ENCODE results near the gene ABHD1.
"Not testable (repeated sequence)": the region's sequence is repeated elsewhere in the genome, so short reads cannot be mapped to it uniquely, and the experiment has no call there.

The ABHD1 gene

GRCh38 chr2:27111392-27112078 lies 12.1 kb upstream of the ABHD1 start:
- DNase-seq = not testable (repeated sequence)

GRCh38 chr2:27115519-27115918 lies 8.1 kb upstream of the ABHD1 start:
- DNase-seq = no peak

- DNase-seq = no peak
Measured at GRCh38 chr2:27117995-27118524, 5.6 kb upstream of the ABHD1 start.

GRCh38 chr2:27118525-27119329 lies 4.9 kb upstream of the ABHD1 start, which contains the start of gene CGREF1:
Gene CGREF1, minus strand, starts transcription at chr2:27119128. Its CDS starts 14,762 bp downstream, at chr2:27104366.
- DNase-seq = peak; percentile 36

- DNase-seq = not testable (repeated sequence)
Measured at GRCh38 chr2:27119330-27119670, 4.3 kb upstream of the ABHD1 start.

GRCh38 chr2:27121906-27122305 lies 1.7 kb upstream of the ABHD1 start:
- no peak for DNase-seq

GRCh38 chr2:27122791-27123190 lies 824 bp upstream of the ABHD1 start:
- DNase-seq = no peak

- no peak for DNase-seq
Measured at GRCh38 chr2:27125104-27125503, 1.5 kb downstream of the ABHD1 start.

- no peak for DNase-seq
Measured at GRCh38 chr2:27126252-27126710, 2.7 kb downstream of the ABHD1 start.

GRCh38 chr2:27127883-27128667 lies 4.5 kb downstream of the ABHD1 start:
- DNase-seq = no peak

- DNase-seq = no peak
Measured at GRCh38 chr2:27128668-27129571, 5.3 kb downstream of the ABHD1 start.

GRCh38 chr2:27130396-27130795 lies 6.8 kb downstream of the ABHD1 start:
- no peak for DNase-seq

- no peak for DNase-seq
Measured at GRCh38 chr2:27131429-27131828, 7.8 kb downstream of the ABHD1 start.

GRCh38 chr2:27133195-27133875 lies 9.7 kb downstream of the ABHD1 start:
- peak; percentile 30 for DNase-seq

- peak; percentile 99 for DNase-seq
Measured at GRCh38 chr2:27133905-27134780, 10.5 kb downstream of the ABHD1 start, which contains the start of gene PREB. Gene PREB, minus strand, starts transcription at chr2:27134636. Its CDS starts 215 bp downstream, at chr2:27134421.

GRCh38 chr2:27134781-27135477 lies 11.3 kb downstream of the ABHD1 start:
- DNase-seq = no peak

- DNase-seq = no peak
Measured at GRCh38 chr2:27135478-27135955, 11.9 kb downstream of the ABHD1 start.

- DNase-seq = no peak
Measured at GRCh38 chr2:27136751-27137150, 13.1 kb downstream of the ABHD1 start.

- no peak for DNase-seq
Measured at GRCh38 chr2:27137322-27137935, 13.8 kb downstream of the ABHD1 start.

Data from stimulated activated CD4-positive, alpha-beta T cell treated with anti-CD3 and anti-CD28 coated beads, Interleukin-4, amount 100 ng/mL, for 1 hour (primary cell).